Parathyroid adenoma (tissue), 2 donors: ENCODE results near the gene SPC25.

Experiments used
- H2AFZ ChIP-seq: fragments of 300-600 bp; sonication (generic); one replicate; pipeline ENCODE4 v1.7.0; 2017; ENCODE audit warnings: antibody characterized with exemption, mild to moderate bottlenecking
- H3K27ac ChIP-seq: fragments of 300-600 bp; sonication (generic); one replicate; pipeline ENCODE4 v1.7.0; 2017
- H3K27me3 ChIP-seq: fragments of 300-600 bp; sonication (generic); one replicate; pipeline ENCODE4 v1.7.0; 2017; ENCODE audit warnings: low read length; ENCODE audit not compliant: control insufficient read depth, insufficient read depth
- H3K36me3 ChIP-seq: fragments of 300-600 bp; sonication (generic); one replicate; pipeline ENCODE4 v1.7.0; 2017; ENCODE audit warnings: low read length; ENCODE audit not compliant: control insufficient read depth, insufficient read depth
- H3K4me1 ChIP-seq: fragments of 300-600 bp; sonication (generic); one replicate; pipeline ENCODE4 v1.7.0; 2017; ENCODE audit warnings: control low read depth
- H3K4me2 ChIP-seq: fragments of 300-600 bp; sonication (generic); one replicate; pipeline ENCODE4 v1.7.0; 2017; ENCODE audit warnings: low read length
- H3K4me3 ChIP-seq: fragments of 300-600 bp; sonication (generic); one replicate; pipeline ENCODE4 v1.7.0; 2017; ENCODE audit warnings: low read depth, low read length
- H3K79me2 ChIP-seq: fragments of 300-600 bp; sonication (generic); one replicate; pipeline ENCODE4 v1.7.0; 2017; ENCODE audit warnings: control low read depth
- H3K9ac ChIP-seq: fragments of 300-600 bp; sonication (generic); one replicate; pipeline ENCODE4 v1.7.0; 2017; ENCODE audit warnings: mild to moderate bottlenecking
- H3K9me3 ChIP-seq: fragments of 300-600 bp; sonication (generic); one replicate; pipeline ENCODE4 v1.7.0; 2017; ENCODE audit warnings: low read length; ENCODE audit not compliant: control insufficient read depth
- TF ChIP-seq, protein P1 (sequence below): fragments of 300-600 bp; sonication (generic); IDR thresholded peaks from one replicate; pipeline ENCODE4 v1.7.0; 2017; ENCODE audit warnings: antibody characterized with exemption, mild to moderate bottlenecking
- donor health status: primary hyperparathyroidism.

The SPC25 gene

DNA sequence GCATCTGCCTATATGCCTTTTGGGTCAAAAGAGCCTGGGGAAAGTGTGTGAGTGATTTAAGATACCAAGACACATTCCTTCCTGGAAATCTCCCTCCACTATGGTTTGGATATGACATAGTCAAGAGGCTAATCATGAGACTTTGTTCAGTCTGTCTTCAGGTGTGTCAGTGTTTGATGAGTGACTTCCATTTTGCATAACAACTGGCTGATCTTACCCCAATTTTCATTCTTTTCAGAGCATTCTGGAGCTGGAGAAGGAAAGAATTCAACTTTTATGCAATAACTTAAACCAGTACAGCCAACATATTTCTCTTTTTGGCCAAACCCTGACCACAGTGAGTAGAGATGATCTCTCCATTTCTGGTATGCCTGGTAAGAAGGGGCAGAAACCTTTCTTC lies 39.4 kb downstream of the SPC25 start:
- Histone ChIP-seq H3K4me1 (peaks cover 11% of the 10 kb centered on the region), H3K4me3 (no peak overlapping the region), H3K4me2 (no peak overlapping the region), H3K9ac (no peak overlapping the region), H3K79me2 (no peaks in the 10 kb centered on the region), H2AFZ (no peak overlapping the region), H3K36me3 (no peaks in the 10 kb centered on the region), H3K27me3 (no peaks in the 10 kb centered on the region), H3K9me3 (no peaks in the 10 kb centered on the region), H3K27ac (no peak overlapping the region)
- TF ChIP-seq, protein P1, sequence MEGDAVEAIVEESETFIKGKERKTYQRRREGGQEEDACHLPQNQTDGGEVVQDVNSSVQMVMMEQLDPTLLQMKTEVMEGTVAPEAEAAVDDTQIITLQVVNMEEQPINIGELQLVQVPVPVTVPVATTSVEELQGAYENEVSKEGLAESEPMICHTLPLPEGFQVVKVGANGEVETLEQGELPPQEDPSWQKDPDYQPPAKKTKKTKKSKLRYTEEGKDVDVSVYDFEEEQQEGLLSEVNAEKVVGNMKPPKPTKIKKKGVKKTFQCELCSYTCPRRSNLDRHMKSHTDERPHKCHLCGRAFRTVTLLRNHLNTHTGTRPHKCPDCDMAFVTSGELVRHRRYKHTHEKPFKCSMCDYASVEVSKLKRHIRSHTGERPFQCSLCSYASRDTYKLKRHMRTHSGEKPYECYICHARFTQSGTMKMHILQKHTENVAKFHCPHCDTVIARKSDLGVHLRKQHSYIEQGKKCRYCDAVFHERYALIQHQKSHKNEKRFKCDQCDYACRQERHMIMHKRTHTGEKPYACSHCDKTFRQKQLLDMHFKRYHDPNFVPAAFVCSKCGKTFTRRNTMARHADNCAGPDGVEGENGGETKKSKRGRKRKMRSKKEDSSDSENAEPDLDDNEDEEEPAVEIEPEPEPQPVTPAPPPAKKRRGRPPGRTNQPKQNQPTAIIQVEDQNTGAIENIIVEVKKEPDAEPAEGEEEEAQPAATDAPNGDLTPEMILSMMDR = no peak

DNA sequence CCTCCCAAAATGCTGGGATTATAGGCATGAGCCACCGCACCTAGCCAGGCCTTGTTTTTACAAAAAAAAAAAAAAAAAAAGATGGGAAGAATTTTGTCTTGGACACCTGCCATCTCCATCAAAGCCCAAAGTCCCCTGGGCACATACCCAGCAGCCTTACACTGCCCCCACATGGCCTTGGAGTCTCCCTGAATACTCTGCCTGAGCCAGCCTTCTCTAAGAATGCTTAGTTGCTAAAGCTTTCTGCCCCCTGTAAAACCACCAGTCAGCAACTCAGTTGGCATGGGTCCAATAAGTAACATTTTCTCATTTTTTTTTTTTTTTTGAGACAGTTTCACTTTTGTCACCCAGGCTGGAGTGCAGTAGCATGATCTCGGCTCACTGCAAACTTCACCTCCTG lies 40.6 kb downstream of the SPC25 start:
- Histone ChIP-seq H3K36me3 (no peaks in the 10 kb centered on the region), H3K4me1 (peaks cover 11% of the 10 kb centered on the region), H3K9me3 (no peaks in the 10 kb centered on the region), H3K4me2 (no peak overlapping the region), H3K27me3 (no peaks in the 10 kb centered on the region), H3K79me2 (no peaks in the 10 kb centered on the region), H2AFZ (peak overlapping the region; percentile 25), H3K27ac (no peak overlapping the region), H3K9ac (no peak overlapping the region), H3K4me3 (no peak overlapping the region)
- TF ChIP-seq, protein P1 = peak; percentile 42

DNA sequence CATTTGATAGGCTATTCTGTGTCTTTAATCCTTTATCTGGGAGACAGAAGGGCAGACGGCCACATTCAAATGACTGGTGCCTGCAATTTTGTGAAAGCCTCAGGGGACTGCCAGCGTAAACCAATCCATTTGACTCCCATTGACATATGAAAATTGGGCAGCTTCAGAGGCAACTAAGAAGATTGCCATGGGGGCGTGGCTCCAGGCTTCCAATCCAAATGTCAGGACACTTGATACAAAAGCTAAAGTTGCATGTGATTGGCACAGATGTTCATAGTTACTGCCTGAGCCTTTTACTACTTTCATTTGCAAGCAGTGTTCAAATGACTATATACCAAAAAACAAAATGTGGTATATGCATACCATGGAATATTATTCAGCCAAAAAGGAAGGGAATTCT lies 42.0 kb downstream of the SPC25 start:
- H3K4me3 ChIP-seq = no peak overlapping the region
- no peaks in the 10 kb centered on the region for H3K9me3 ChIP-seq
- no peak overlapping the region for H2AFZ ChIP-seq
- H3K4me1 ChIP-seq = peaks cover 11% of the 10 kb centered on the region
- no peaks in the 10 kb centered on the region for H3K36me3 ChIP-seq
- no peak overlapping the region for H3K9ac ChIP-seq
- no peaks in the 10 kb centered on the region for H3K79me2 ChIP-seq
- no peak overlapping the region for H3K27ac ChIP-seq
- TF ChIP-seq, protein P1 = no peak
- H3K27me3 ChIP-seq = no peaks in the 10 kb centered on the region
- no peak overlapping the region for H3K4me2 ChIP-seq

DNA sequence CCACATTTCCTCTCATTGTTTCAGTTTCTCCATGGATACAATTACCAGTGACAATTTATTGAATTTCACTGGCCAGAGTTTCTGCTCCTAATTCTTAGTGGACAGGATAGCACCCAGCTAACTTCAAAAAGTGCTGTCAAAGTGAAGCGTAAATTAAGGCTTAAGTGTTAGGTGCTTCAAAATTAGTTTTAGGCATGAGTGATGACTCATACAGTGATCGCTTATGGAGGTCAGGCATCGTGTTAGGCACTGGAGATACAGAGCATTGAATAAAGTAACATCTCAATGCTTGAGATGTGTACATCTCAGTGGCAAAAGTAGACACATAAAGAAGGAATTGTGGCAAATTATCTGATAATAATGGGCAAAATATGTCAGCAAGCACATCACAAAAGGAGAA lies 47.0 kb downstream of the SPC25 start:
- no peaks in the 10 kb centered on the region for H3K9me3 ChIP-seq
- H2AFZ ChIP-seq = no peak overlapping the region
- TF ChIP-seq, protein P1 = no peak
- H3K27ac ChIP-seq = no peak overlapping the region
- no peak overlapping the region for H3K4me2 ChIP-seq
- no peaks in the 10 kb centered on the region for H3K4me1 ChIP-seq
- H3K9ac ChIP-seq = no peak overlapping the region
- no peaks in the 10 kb centered on the region for H3K36me3 ChIP-seq
- H3K27me3 ChIP-seq = no peaks in the 10 kb centered on the region
- H3K79me2 ChIP-seq = no peaks in the 10 kb centered on the region
- H3K4me3 ChIP-seq = no peak overlapping the region

DNA sequence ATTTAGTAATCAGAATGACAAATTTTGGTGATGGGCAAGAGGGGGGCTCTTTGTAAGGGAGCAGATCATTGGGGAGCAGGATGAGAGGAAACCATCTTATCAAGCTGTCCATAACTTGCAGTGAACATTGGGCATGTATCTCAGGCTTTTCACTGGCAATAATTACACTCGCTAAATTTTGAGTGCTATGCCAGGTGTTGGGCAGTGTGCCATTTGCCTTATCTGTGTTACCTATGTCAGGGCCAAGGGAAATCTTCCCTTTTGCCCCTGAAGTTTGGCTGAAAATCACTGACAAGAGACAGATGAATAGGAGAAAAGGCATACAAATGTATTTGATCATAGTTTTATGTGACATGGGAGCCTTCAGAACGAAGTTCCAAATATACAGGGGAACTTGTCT lies 48.8 kb downstream of the SPC25 start:
- H3K27ac ChIP-seq = no peak overlapping the region
- H3K27me3 ChIP-seq = no peaks in the 10 kb centered on the region
- H3K4me1 ChIP-seq = no peaks in the 10 kb centered on the region
- H3K4me3 ChIP-seq = no peak overlapping the region
- no peak overlapping the region for H3K9ac ChIP-seq
- TF ChIP-seq, protein P1 = no peak
- H3K9me3 ChIP-seq = no peaks in the 10 kb centered on the region
- H3K4me2 ChIP-seq = no peak overlapping the region
- no peaks in the 10 kb centered on the region for H3K79me2 ChIP-seq
- H2AFZ ChIP-seq = peak overlapping the region; percentile 25
- H3K36me3 ChIP-seq = no peaks in the 10 kb centered on the region
